ENCODE results near the gene RBM24. TPM values are rescaled to one million over a fixed set of nuclear protein-coding genes. Genes with fewer than 3 reads are reported as not detected.
"Not testable (repeated sequence)": the region's sequence is repeated elsewhere in the genome, so short reads cannot be mapped to it uniquely, and the experiment has no call there.

The RBM24 gene
- total and polyA plus RNA-seq, 11 donors, result 107 to 263 (median 147) TPM

GRCh38 chr6:17300637-17301036 lies 19.5 kb downstream of the RBM24 start:
- ATAC-seq, result no peak
- Histone ChIP-seq H3K27ac (no peak overlapping the region), H3K27me3 (no peaks in the 10 kb centered on the region), H3K9me3 (no peaks in the 10 kb centered on the region), H3K4me3 (no peak overlapping the region), H3K4me1 (peaks cover 0 to 23% (median 6%) of the 10 kb centered on the region in 12 donors), H3K36me3 (no peaks in the 10 kb centered on the region)
- DNase-seq, result no peak
- TF ChIP-seq POLR2A (IDR thresholded peaks at IDR 0.05), result no peak
- TF ChIP-seq, protein P1, sequence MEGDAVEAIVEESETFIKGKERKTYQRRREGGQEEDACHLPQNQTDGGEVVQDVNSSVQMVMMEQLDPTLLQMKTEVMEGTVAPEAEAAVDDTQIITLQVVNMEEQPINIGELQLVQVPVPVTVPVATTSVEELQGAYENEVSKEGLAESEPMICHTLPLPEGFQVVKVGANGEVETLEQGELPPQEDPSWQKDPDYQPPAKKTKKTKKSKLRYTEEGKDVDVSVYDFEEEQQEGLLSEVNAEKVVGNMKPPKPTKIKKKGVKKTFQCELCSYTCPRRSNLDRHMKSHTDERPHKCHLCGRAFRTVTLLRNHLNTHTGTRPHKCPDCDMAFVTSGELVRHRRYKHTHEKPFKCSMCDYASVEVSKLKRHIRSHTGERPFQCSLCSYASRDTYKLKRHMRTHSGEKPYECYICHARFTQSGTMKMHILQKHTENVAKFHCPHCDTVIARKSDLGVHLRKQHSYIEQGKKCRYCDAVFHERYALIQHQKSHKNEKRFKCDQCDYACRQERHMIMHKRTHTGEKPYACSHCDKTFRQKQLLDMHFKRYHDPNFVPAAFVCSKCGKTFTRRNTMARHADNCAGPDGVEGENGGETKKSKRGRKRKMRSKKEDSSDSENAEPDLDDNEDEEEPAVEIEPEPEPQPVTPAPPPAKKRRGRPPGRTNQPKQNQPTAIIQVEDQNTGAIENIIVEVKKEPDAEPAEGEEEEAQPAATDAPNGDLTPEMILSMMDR (IDR thresholded peaks at IDR 0.05), result no peak
- WGBS, 4 donors, result 86 to 91% (median 89%) methylated on average over 5 of the region's 5 CpGs
- intact Hi-C loops (cut with DNase I), result no loop called here

DNA sequence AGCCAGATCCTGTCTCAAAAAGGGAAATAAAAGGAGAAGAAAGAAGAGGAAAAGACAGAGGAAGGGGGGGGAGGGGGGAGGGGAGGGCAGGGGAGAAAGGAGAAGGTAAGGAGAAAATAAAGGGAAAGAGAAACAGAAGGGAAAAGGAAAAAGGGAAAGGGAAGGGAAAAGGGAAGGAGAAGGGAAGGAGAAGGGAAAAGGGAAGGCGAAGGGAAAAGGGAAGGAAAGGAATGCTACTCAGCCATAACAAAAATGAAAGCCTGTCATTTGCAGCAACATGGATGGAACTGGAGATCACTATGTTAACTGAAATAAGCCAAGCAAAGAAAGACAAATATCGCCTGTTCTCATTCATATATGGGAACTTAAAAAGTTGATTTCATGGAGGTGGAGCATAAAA lies 22.3 kb downstream of the RBM24 start:
- Histone ChIP-seq H3K4me1 (peaks cover 0 to 10% (median 1%) of the 10 kb centered on the region in 12 donors), H3K27ac (no peak overlapping the region), H3K9me3 (no peaks in the 10 kb centered on the region), H3K27me3 (no peaks in the 10 kb centered on the region), H3K4me3 (no peak overlapping the region), H3K36me3 (no peaks in the 10 kb centered on the region)
- 85 to 96% (median 90%) methylated on average over 2 of the region's 2 CpGs for WGBS, 4 donors
- ATAC-seq (no peak), DNase-seq (no peak)
- TF ChIP-seq POLR2A (IDR thresholded peaks at IDR 0.05), result no peak
- TF ChIP-seq, protein P1 (IDR thresholded peaks at IDR 0.05), result no peak
- intact Hi-C loops (cut with DNase I), result no loop called here

DNA sequence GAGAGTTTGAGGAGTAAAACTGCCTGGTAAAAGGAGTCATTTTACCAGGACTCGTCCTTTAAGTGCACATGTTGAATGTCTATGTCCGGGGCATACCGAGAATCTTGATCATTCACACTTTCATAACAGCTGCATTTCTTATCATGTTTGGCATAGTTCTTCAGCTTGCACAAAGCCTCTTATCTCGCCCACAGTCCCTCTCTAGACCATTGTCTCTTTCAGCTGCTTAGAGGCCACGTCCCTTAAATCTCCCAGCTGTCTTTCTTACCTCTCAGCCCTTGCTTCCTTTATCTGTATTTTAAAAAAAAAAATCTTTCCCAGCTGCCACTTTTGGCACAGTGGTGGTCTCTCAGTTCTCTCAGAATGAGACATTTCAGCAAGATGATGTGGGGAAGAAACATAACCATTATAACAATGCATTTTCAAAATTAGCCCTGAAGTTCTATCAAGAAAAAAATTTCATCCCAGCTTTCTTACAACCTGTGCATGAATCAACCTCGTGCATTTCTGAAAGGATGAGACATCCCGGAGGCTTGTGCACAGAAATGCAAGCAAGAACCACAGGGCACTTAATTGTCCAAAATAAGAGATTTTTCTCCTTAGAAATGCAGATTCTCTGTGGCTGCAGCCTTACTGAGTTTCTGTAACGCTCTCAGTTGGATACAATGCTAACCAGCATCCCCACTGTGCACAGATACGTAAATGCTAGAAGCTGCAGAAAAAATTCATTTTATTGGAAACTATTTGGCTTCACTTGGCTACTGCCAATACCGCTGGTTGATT lies 24.2 kb downstream of the RBM24 start:
- H3K27me3 ChIP-seq, result no peaks in the 10 kb centered on the region
- ATAC-seq, result no peak
- no peak for DNase-seq
- intact Hi-C loops (cut with DNase I), result no loop called here
- H3K4me1 ChIP-seq, result peaks cover 0 to 10% (median 0%) of the 10 kb centered on the region in 12 donors
- H3K36me3 ChIP-seq, result no peaks in the 10 kb centered on the region
- 27 to 31% (median 28%) methylated on average over 10 of the region's 10 CpGs for WGBS, 4 donors
- TF ChIP-seq, protein P1 (IDR thresholded peaks at IDR 0.05), result no peak
- TF ChIP-seq POLR2A (IDR thresholded peaks at IDR 0.05), result no peak
- H3K27ac ChIP-seq, result no peak overlapping the region
- no peak overlapping the region for H3K4me3 ChIP-seq
- H3K9me3 ChIP-seq, result no peaks in the 10 kb centered on the region

DNA sequence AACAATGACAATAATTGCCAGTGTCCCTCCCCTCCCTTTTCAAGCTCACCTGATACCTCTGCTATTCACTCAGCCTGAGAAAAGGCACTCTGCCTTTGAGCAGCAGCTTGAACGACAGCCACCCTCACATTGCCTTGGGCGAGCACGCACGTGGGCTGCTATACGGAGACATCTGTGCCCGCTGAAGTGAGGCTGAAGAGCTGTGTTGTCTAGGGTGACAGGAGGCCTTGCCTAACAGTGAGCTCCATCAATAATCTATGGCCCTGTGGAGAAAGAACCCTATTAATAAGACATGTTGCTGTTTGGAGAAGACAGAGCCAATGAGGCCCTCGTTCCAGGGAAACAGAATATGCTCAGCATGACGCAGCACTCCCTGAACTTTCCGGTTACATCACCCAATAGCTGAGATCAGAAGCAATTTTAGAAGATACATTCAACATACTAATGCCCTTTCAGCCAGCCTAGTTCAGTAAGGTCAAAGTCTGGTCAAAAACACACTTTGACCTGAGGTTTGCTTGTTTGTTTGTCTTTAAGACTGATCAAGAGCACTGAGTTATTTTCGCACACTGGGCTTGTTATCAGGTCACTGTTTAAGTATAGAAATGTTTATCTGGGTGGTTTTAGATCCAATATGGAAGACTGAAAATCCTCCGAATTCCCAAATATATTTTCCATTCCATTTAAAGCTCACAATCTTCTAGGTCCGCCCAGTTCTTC lies 30.6 kb downstream of the RBM24 start:
- H3K9me3 ChIP-seq, result peaks cover 0 to 5% (median 0%) of the 10 kb centered on the region in 12 donors
- TF ChIP-seq POLR2A (IDR thresholded peaks at IDR 0.05), result peak in 1 of 2 donors; percentile 32
- TF ChIP-seq, protein P1 (IDR thresholded peaks at IDR 0.05), result no peak

GRCh38 chr6:17313238-17313637 lies 32.1 kb downstream of the RBM24 start:
- not testable (repeated sequence) for H3K9me3 ChIP-seq, H3K36me3 ChIP-seq, H3K27me3 ChIP-seq, DNase-seq, H3K4me3 ChIP-seq, ATAC-seq, H3K27ac ChIP-seq
- intact Hi-C loops (cut with DNase I), result loop anchor here in 1 of 10 donors (5.0 kb wide), 1 partner anchor 79 kb away; the partner anchor contains the start of gene CAP2
- 95 to 97% (median 96%) methylated on average over 7 of the region's 7 CpGs for WGBS, 4 donors
- peaks cover 0 to 16% (median 4%) of the 10 kb centered on the region in 12 donors for H3K4me1 ChIP-seq

More for the DNA sequence above, 30.6 kb downstream of the RBM24 start:
- Histone ChIP-seq H3K27me3 (no peaks in the 10 kb centered on the region), H3K4me3 (peak overlapping the region in 3 of 12 donors; percentile 1 to 30 (median 8)), H3K27ac (peak overlapping the region in 11 of 12 donors; percentile 25 to 83 (median 65)), H3K36me3 (no peaks in the 10 kb centered on the region), H3K4me1 (peaks cover 0 to 16% (median 4%) of the 10 kb centered on the region in 12 donors)
- intact Hi-C loops (cut with DNase I), result loop anchor here in 1 of 10 donors (5.0 kb wide), 1 partner anchor 81 kb away; the partner anchor contains the start of gene CAP2
- peak; percentile 77 to 93 (median 92) for ATAC-seq
- WGBS, 4 donors, result 43 to 56% (median 50%) methylated on average over 6 to 12 of the region's 12 CpGs
- DNase-seq, result peak in 4 of 5 donors; percentile 13 to 61 (median 38)
